ENCODE measurements around the gene ZBTB20. TPM values are rescaled to one million over a fixed set of nuclear protein-coding genes. Genes with fewer than 3 reads are reported as not detected.
"Not testable (repeated sequence)": the region's sequence is repeated elsewhere in the genome, so short reads cannot be mapped to it uniquely, and the experiment has no call there.

Gene ZBTB20
- total RNA-seq, 1 experiment from 2014 or later = 26.5 TPM

GRCh38 chr3:115187149-115187757 is 40.2 kb upstream of the ZBTB20 start:
- Histone ChIP-seq H3K36me3 (ENCODE audit: low read depth) (no peaks in the 10 kb centered on the region), H3K27me3 (ENCODE audit: insufficient read depth, low read depth) (no peaks in the 10 kb centered on the region), H3K4me1 (replicated peaks; ENCODE audit: insufficient read depth) (no peaks in the 10 kb centered on the region), H3K4me2 (no peak overlapping the region), H3F3A (ENCODE audit: insufficient read depth, low read depth) (no peaks in the 10 kb centered on the region), H3K79me2 (ENCODE audit: low read depth) (no peaks in the 10 kb centered on the region), H3K9me3 (ENCODE audit: insufficient read depth, low read depth) (no peaks in the 10 kb centered on the region), H2AFZ (no peak overlapping the region), H3K27ac (no peak overlapping the region), H3K4me3 (no peak overlapping the region), H4K20me1 (ENCODE audit: insufficient read depth) (no peaks in the 10 kb centered on the region), H3K9me2 (ENCODE audit: insufficient read depth) (no peaks in the 10 kb centered on the region)
- DNase-seq = no peak
- TF ChIP-seq EZH2 (IDR thresholded peaks at IDR 0.05; ENCODE audit: low read depth) (no peak), CTCF (conservative IDR thresholded peaks at IDR 0.05) (no peak)
- intact Hi-C loops (cut with micrococcal nuclease; ENCODE audit: unreplicated experiment) = no loop called here
- no TSS peak for BruUV-seq (replicated peaks)
- POLR2A ChIA-PET (ENCODE audit: unreplicated experiment) = no interaction called here
- CTCF ChIA-PET = interaction anchor here (0.7 kb wide), 1 partner anchor 17 kb away, joined by 4 read pairs; no protein-coding TSS in a partner anchor

DNA sequence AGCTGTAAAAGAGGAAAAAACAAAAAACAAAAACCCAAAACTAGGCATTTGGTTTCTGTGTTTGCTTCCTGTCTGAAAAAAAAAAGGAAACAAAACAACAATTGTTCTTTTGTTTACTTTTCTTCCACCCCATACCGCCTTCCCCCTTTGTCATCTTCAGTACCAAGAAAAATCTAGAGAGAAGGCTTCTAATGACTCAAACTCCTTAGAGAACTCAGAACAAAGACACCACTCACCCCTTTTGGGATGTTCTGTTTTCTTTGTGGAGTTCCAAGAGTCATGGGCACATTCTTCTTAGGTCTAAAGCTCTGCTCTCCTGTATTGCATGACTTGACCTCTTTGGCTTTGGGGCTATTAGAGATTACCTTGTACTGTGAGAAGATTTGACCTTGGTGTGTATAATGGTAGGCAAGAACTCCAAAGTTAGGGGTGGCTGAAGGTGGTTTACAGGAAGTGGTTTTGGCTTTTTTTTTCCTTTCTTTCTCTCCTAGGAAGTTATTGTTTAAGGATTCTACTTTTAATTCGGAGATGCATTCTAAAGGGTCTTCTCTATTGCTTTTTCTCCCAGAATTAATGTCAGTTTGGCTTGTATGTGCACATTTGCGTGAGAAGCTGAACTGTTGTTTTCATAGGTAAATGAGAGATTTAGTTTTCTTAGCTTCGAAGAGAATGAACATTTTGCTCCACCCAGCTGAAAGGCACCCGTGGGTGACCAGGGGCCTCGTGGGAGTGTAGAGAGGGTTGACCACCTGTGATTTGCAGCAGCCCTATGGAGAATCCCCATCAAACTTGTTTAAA is 39.5 kb upstream of the ZBTB20 start:
- ChIA-PET POLR2A (ENCODE audit: unreplicated experiment) (no interaction called here), CTCF (interaction anchor here (0.7 kb wide), 2 partner anchors 16 to 21 kb away, joined by 3 to 4 read pairs; no protein-coding TSS in a partner anchor)
- no peak overlapping the region for H3K27ac ChIP-seq
- H3K27me3 ChIP-seq (ENCODE audit: insufficient read depth, low read depth) = no peaks in the 10 kb centered on the region
- no peak for DNase-seq
- no peaks in the 10 kb centered on the region for H3F3A ChIP-seq (ENCODE audit: insufficient read depth, low read depth)
- H3K4me1 ChIP-seq (replicated peaks; ENCODE audit: insufficient read depth) = no peaks in the 10 kb centered on the region
- no peaks in the 10 kb centered on the region for H4K20me1 ChIP-seq (ENCODE audit: insufficient read depth)
- no TSS peak for BruUV-seq (replicated peaks)
- H3K36me3 ChIP-seq (ENCODE audit: low read depth) = no peaks in the 10 kb centered on the region
- H3K79me2 ChIP-seq (ENCODE audit: low read depth) = no peaks in the 10 kb centered on the region
- H3K4me3 ChIP-seq = no peak overlapping the region
- no peak overlapping the region for H3K4me2 ChIP-seq
- H3K9me3 ChIP-seq (ENCODE audit: insufficient read depth, low read depth) = no peaks in the 10 kb centered on the region
- TF ChIP-seq CTCF (conservative IDR thresholded peaks at IDR 0.05) (no peak), EZH2 (IDR thresholded peaks at IDR 0.05; ENCODE audit: low read depth) (no peak)
- intact Hi-C loops (cut with micrococcal nuclease; ENCODE audit: unreplicated experiment) = no loop called here
- no peak overlapping the region for H2AFZ ChIP-seq
- H3K9me2 ChIP-seq (ENCODE audit: insufficient read depth) = no peaks in the 10 kb centered on the region

GRCh38 chr3:115184859-115185572 is 37.9 kb upstream of the ZBTB20 start:
- H3K4me2 ChIP-seq; H3K9me3 ChIP-seq (ENCODE audit: insufficient read depth, low read depth); H3K4me3 ChIP-seq; H3K27ac ChIP-seq; H3K36me3 ChIP-seq (ENCODE audit: low read depth); BruUV-seq (replicated peaks); H3K9me2 ChIP-seq (ENCODE audit: insufficient read depth); H2AFZ ChIP-seq; H3F3A ChIP-seq (ENCODE audit: insufficient read depth, low read depth); CTCF ChIA-PET; DNase-seq; H3K27me3 ChIP-seq (ENCODE audit: insufficient read depth, low read depth); H3K79me2 ChIP-seq (ENCODE audit: low read depth); intact Hi-C loops (cut with micrococcal nuclease; ENCODE audit: unreplicated experiment); POLR2A ChIA-PET (ENCODE audit: unreplicated experiment); H3K4me1 ChIP-seq (replicated peaks; ENCODE audit: insufficient read depth); H4K20me1 ChIP-seq (ENCODE audit: insufficient read depth): not testable (repeated sequence)

DNA sequence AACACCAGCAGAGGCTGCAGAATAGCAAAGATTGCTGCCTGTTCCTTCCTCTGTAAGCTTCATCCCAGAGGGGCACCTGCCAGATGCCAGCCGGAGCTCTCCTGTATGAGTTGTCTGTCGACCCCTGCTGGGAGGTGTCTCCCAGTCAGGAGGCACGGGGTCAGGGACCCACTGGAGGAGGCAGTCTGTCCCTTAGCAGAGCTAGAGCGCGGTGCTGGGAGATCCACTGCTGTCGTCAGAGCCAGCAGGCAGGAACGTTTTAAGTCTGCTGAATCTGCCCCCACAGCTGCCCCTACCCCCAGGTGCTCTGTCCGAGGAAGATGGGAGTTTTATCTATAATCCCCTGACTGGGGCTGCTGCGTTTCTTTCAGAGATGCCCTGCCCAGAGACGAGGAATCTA is 31.8 kb upstream of the ZBTB20 start:
- H4K20me1 ChIP-seq (ENCODE audit: insufficient read depth); H3K4me3 ChIP-seq; H3K4me1 ChIP-seq (replicated peaks; ENCODE audit: insufficient read depth); H3K27me3 ChIP-seq (ENCODE audit: insufficient read depth, low read depth); H3F3A ChIP-seq (ENCODE audit: insufficient read depth, low read depth); H3K9me2 ChIP-seq (ENCODE audit: insufficient read depth); intact Hi-C loops (cut with micrococcal nuclease; ENCODE audit: unreplicated experiment); CTCF ChIA-PET; H3K36me3 ChIP-seq (ENCODE audit: low read depth); H3K9me3 ChIP-seq (ENCODE audit: insufficient read depth, low read depth); DNase-seq; H3K79me2 ChIP-seq (ENCODE audit: low read depth); H3K27ac ChIP-seq; H3K4me2 ChIP-seq; POLR2A ChIA-PET (ENCODE audit: unreplicated experiment); BruUV-seq (replicated peaks); H2AFZ ChIP-seq: not testable (repeated sequence)

All from PC-9 (cell line).